HL-60/S4 (cell line): ENCODE data around the gene NEBL.

Experiments used
- in situ Hi-C: fragments of 300-500 bp; cut with MboI; formaldehyde crosslinking; loops from 2 replicates; pipeline ENCODE4 v1.14.3; 2022; ENCODE audit warnings: low sequenced_read_pairs

The NEBL gene

DNA sequence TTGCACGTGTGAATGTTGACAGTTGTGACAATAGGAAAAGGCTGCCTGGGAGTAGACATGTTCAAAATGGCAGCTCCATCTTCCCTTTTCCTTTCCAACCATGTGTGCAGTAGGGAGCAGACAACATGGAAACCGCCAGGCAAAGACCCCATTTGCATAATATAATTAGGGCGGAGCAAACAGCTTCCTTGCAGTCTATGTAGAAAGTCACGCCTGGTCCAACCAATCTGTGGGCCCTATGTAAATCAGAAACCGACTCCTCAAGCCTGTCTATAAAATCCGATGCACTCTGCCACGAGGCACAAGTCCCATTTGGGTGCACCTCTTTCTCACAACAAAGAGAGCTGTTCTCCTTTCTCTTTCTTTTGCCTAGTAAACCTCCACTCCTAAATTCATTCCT is 19.6 kb downstream of the NEBL start:
- in situ Hi-C loops, result loop anchor here (25.0 kb wide), 1 partner anchor 385 kb away; no protein-coding TSS in a partner anchor

DNA sequence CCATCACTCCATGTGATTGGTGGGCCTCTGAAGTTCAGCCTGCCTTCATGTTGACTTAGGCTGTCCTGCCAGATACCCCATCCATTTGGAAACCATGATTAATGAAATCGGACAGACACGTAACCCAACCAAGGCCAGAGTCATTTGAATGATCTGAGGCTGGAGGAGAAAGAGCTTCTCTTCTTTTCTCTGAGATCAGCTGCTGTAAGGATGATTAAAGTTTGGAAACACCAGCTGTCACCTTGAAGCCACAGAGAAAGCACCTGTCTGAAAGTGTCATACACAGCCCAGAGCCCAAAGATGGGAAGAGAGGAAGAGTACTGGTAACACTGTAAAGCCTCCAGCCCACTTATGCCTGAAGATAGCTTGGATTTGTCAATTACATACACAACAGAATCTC is 22.9 kb downstream of the NEBL start:
- in situ Hi-C loops, result no loop called here

DNA sequence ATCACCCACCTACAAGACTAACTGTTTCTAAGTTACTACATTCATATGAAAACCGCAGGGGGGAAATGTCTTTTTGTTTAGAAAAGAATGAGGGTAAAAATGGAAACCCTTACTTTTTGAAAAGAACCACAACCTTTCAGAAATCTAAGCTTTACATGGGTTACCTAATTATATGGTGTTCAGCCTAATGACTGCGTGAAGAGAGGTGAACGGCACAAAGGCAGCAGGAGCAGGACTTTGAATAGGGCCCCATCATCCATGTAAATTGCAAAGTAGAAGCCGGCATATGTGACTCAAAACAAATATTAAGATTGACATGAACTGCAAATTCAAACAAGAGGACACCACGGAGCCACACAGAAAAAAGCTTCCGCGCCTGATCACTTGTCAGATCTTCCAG is 25.1 kb downstream of the NEBL start:
- in situ Hi-C loops, result no loop called here

DNA sequence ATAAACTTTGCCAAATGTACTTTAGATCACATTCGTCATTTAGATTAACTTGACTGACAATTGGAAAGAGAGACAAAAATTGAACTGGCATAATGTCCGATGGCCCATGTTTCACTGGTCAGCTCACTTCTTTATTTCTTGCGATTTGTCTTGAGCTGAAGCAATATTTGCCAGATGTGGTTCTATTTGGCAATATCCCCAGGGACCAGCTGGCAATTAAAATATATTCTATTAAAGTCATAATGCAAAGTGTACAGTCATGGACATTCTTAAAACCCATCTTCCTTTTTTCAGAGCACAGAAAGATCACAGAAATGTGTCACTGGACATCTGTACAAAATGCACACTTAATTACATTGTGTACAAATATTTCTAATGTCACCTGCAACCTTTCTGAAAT is 26.3 kb downstream of the NEBL start:
- in situ Hi-C loops, result no loop called here

DNA sequence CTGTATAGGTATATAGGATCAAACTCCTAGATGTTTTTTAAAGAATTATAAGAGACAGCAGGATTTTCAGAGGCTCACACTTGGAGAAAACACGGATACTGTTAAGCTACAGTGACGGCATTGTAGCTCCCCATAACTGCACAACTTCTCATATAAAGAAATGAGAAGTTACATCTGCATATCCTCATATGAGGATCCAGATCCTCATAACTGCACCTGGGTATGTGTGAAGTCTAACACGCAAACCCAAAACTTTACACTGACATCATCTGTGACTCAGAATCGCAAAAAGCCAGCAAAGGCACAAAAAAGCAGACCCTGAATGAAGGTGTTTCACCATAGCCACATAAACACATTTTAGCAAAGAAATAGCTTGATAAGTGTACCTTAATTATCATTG is 34.1 kb downstream of the NEBL start:
- in situ Hi-C loops, result no loop called here

GRCh38 chr10:20858292-20859124 is 38.6 kb downstream of the NEBL start:
- in situ Hi-C loops, result no loop called here

DNA sequence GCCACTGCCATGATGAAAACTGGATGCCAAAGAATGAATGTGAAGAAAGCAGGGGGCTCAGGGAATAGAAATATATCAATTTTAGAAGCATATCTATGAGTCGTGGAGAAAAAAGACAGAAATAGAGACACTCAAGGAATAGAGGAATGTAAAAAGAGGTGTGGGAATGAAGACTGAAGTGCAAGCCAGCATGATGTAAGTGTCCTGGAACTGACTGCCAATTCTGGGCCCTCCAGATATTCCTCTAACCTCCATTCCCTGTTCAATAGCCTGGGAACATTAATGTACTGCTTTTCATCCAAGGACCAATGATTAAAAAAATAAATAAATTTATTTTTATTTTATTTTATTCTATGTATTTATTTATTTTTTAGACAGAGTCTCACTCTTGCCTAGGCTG is 40.6 kb downstream of the NEBL start:
- in situ Hi-C loops, result no loop called here

DNA sequence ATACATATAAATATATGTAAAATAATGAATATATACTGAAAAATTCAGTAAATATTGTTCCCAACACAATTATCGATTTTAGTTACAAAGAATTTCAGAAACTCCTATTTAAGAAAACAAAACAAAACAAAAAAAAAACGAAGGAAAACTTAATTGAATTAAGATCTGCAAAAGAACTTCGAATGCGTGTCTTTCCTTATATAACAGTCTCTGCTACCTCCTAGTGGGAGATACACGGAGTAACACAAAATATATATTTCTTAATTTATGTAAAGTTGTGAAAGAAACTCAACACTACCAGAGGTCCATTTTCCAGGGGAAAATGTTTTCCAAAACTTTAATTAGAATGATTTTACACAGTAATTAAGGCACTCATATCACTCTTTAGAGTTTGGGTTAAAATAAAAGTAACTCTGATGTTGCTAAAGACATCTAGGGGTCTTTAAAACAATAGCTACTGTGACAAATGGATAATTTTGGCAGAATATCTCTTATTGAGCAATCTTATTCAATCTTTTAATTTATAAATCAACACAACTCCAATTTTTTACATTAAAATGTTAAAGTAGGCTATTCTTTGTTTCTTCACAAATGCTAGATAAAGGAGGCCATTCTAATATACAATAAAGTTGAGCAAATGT is 41.6 kb downstream of the NEBL start:
- in situ Hi-C loops, result no loop called here

DNA sequence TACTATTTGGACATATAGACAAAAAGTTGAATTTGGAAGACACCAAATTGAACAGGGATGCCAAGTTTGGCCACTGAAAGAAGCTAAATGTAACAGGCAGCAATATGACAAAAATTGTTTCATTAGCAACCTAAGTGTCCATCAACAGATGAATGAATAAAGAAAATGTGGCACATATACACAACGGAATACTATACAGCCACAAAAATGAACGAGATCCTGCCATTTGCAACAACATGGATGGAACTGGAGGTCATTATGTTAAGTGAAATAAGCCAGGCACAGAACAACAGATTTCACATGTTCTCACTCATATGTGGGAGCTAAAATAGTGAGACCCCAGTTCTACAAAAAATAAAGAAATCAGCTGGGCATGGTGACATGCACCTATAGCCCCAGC is 43.8 kb downstream of the NEBL start:
- in situ Hi-C loops, result no loop called here

DNA sequence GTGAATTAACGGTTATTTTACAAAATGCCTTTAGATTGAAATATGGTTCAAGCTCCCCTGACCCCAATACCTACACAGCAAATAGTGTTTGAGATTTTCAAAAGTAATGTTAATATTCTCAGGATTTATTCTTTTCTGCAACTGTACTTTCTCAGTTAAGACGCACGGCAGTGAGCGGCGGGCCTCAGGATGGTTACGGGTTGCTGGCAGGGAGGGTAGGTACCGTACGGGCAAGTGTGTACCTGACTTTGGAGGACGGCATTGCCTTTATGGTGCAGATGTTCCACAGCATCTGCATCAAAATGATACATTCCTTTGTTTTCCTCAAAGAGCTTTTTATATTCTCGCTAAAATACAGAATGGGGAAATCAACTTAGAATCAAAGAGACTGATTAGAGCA is 44.8 kb downstream of the NEBL start:
- in situ Hi-C loops, result no loop called here

GRCh38 chr10:20847512-20847911 is 49.6 kb downstream of the NEBL start:
- in situ Hi-C loops, result no loop called here

GRCh38 chr10:20846263-20846662 is 50.8 kb downstream of the NEBL start:
- in situ Hi-C loops, result no loop called here

GRCh38 chr10:20841419-20841818 is 55.7 kb downstream of the NEBL start:
- in situ Hi-C loops, result no loop called here

DNA sequence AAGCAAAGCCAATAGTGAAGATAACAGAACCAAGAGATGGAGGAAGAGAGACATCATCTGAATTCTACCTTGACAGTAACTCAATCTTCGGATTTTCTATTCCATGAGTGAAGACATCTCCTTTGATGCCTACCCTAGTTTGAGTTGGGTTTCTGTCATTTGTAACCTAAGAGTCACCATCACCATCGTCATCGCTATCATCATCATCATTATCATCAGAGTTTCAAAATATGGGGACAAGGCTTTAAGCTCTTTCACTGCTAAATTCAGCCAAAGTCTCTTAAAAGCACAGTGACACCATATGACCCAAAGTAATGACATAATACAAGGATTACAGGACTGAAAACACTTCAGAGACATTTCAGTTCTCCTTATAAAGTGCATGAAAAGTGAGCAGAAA is 57.2 kb downstream of the NEBL start:
- in situ Hi-C loops, result no loop called here

DNA sequence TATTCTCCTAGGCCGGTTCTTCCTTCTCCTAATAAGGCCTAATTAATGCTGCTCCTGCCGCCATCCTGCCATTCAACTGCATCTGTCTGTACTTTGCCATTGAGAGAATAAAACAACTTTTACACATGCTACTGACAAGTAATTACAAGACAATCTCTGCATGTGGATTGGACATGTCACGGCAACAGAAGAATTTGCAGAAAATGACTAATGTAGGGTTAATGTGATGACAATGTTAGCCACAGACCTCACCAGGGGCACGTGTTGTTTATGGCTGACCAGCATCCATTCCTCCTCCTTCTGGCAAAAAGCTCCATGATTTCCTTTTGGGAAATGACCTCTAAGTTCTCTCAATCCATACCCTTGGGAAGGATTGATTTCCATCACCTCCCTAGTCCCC is 58.0 kb downstream of the NEBL start:
- in situ Hi-C loops, result no loop called here

GRCh38 chr10:20836401-20836800 is 60.7 kb downstream of the NEBL start:
- in situ Hi-C loops, result no loop called here

- in situ Hi-C loops, result no loop called here
Measured at GRCh38 chr10:20835335-20835734, 61.8 kb downstream of the NEBL start.

DNA sequence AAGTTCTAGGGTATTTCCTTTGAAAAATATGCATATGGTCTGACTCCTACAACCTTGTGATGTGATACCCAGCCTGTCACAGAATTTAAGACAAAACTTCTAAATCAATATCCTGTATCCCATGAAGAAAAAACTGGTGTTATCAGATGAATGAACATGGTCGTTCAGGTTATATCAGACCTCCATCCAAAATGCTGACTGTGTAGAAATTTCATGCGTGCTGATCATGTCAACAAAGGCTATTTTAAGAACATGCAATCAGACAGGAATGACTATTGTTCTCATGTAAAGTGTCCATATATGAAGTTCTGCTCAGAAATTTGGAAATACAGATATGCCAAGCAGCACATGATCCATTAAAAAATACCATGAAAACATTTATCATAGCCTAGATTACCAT is 62.3 kb downstream of the NEBL start:
- in situ Hi-C loops, result no loop called here

DNA sequence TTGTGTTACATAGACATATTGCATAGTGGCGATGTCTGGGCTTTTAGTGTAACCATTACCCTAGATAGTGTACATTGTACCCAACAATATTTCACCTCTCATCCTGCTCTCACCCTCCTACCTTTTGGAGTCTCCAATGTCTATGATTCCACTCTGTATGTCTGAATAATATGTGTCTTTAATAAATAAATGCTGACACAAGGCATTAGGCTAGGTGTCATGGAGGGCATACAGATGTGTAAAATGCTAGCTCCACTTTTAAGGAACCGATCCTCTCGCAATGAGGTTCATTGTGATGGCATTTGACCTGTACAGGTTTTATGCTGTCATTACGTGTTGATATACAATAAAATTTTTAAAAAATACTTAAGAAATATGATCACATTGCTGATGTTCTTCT is 74.3 kb downstream of the NEBL start:
- in situ Hi-C loops, result no loop called here

GRCh38 chr10:20817646-20818045 is 79.5 kb downstream of the NEBL start:
- in situ Hi-C loops, result no loop called here

DNA sequence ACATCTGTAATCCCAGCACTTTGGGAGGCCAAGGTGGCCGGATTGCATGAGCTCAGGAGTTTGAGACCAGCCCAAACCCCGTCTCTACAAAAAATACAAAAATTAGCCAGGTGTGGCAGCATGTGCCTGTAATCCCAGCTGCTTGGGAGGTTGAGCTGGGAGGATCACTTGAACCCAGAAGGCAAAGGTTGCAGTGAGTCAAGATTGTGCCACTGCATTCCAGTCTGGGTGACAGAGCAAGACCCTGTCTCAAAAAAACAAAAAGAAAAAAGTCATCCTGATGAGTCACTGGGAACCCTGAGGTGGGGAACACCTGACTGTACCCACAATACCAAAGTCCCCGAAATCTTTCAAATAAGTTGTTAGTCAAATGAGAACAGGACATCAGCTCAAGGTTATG is 80.0 kb downstream of the NEBL start:
- in situ Hi-C loops, result no loop called here

DNA sequence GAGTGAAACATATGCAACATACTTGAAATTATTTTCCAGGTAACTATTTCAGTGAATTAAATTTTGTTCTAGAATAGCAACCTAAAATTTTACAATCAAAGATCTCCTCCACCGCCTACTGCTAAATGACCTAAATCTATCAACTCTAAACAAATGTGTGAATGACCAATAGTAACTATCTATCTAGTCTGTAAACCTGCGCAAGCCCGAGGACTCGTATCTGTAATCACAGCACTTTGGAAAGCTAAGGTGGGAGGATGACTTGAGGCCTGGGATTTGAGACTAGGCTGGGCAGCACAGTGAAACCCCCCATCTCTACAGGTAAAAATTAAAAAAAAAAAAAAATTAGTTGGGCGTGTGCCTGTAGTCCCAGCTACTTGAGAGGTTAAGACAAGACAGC is 83.0 kb downstream of the NEBL start:
- in situ Hi-C loops, result no loop called here

- in situ Hi-C loops, result no loop called here
Measured at GRCh38 chr10:20811131-20811530, 86.0 kb downstream of the NEBL start.
